SW 1271 (cell line): ENCODE data around the gene TNNT2.

ENCODE experiments used
- DNase-seq, 2 experiments: peaks; one replicate each; lab custom pipeline; 2025; lab: John Stamatoyannopoulos, UW

TNNT2 gene

GRCh38 chr1:201334325-201335173 lies 42.9 kb downstream of the TNNT2 start:
- no peak for DNase-seq

GRCh38 chr1:201332616-201333335 lies 44.7 kb downstream of the TNNT2 start:
- DNase-seq: no peak

- no peak for DNase-seq
Measured at GRCh38 chr1:201332021-201332420, 45.5 kb downstream of the TNNT2 start.

GRCh38 chr1:201331166-201331565 lies 46.3 kb downstream of the TNNT2 start:
- DNase-seq: no peak

GRCh38 chr1:201330541-201330940 lies 46.9 kb downstream of the TNNT2 start:
- no peak for DNase-seq

- no peak for DNase-seq
Measured at GRCh38 chr1:201329801-201330200, 47.7 kb downstream of the TNNT2 start.

- no peak for DNase-seq
Measured at GRCh38 chr1:201329286-201329685, 48.2 kb downstream of the TNNT2 start.

- no peak for DNase-seq
Measured at GRCh38 chr1:201328576-201328975, 48.9 kb downstream of the TNNT2 start.

GRCh38 chr1:201327687-201328240 lies 49.7 kb downstream of the TNNT2 start:
- no peak for DNase-seq

- DNase-seq: no peak
Measured at GRCh38 chr1:201326710-201327109, 50.8 kb downstream of the TNNT2 start.

- DNase-seq: no peak
Measured at GRCh38 chr1:201325678-201326060, 51.8 kb downstream of the TNNT2 start.

GRCh38 chr1:201324821-201325677 lies 52.4 kb downstream of the TNNT2 start:
- DNase-seq: no peak

GRCh38 chr1:201324306-201324705 lies 53.2 kb downstream of the TNNT2 start:
- no peak for DNase-seq

- DNase-seq: no peak
Measured at GRCh38 chr1:201322653-201323510, 54.6 kb downstream of the TNNT2 start.

GRCh38 chr1:201321826-201322390 lies 55.6 kb downstream of the TNNT2 start:
- DNase-seq: no peak

GRCh38 chr1:201320168-201320788 lies 57.2 kb downstream of the TNNT2 start:
- no peak for DNase-seq

GRCh38 chr1:201319631-201320030 lies 57.8 kb downstream of the TNNT2 start:
- no peak for DNase-seq

GRCh38 chr1:201318504-201319340 lies 58.8 kb downstream of the TNNT2 start:
- DNase-seq: no peak

GRCh38 chr1:201317551-201317950 lies 59.9 kb downstream of the TNNT2 start:
- DNase-seq: no peak
